H1 (cell line): Measurements from ENCODE around the gene TPRX1. TPM values are rescaled to one million over a fixed set of nuclear protein-coding genes. Genes with fewer than 3 reads are reported as not detected.

ENCODE experiments used
- CTCF ChIA-PET: fragments of 300-600 bp; sonication (Branson Sonifier 250); formaldehyde crosslinking; loops from one replicate; lab custom pipeline; 2021; ENCODE audit not compliant: partially characterized antibody; lab: Charles Lee
- POLR2A ChIA-PET: fragments of 300-600 bp; sonication (Branson Sonifier 250); formaldehyde crosslinking; loops from one replicate; lab custom pipeline; 2021; ENCODE audit warnings: inconsistent platforms; ENCODE audit not compliant: partially characterized antibody; lab: Charles Lee
- DNase-seq, 2 experiments: peaks; one replicate each; pipeline versions ENCODE4 v3.0.0 to v3.0.0-alpha.2; 2010 to 2022; ENCODE audit warnings: low spot score in 2 of 2, low read depth in 1 of 2, mixed read lengths in 1 of 2
- FAIRE-seq: peaks from 2 replicates; lab custom pipeline; 2011; peaks lifted over from hg19 to GRCh38; lab: Jason Lieb, UNC
- H2AFZ ChIP-seq: 2 replicates; pipeline ENCODE4 v1.8.1; 2012; ENCODE audit warnings: low read length, inconsistent platforms
- H2AK5ac ChIP-seq: 2 replicates; pipeline ENCODE4 v1.6.1; 2013; ENCODE audit warnings: low read depth, low read length
- H2BK120ac ChIP-seq: replicated peaks from 2 replicates; pipeline ENCODE3; 2013; ENCODE audit warnings: low read depth, low read length, inconsistent platforms
- H2BK12ac ChIP-seq: 2 replicates; pipeline ENCODE4 v1.6.1; 2013; ENCODE audit warnings: low read depth, low read length
- H2BK15ac ChIP-seq: 2 replicates; pipeline ENCODE4 v1.6.1; 2013; ENCODE audit warnings: low read length
- H2BK20ac ChIP-seq: 2 replicates; pipeline ENCODE4 v1.6.1; 2013; ENCODE audit warnings: low read length
- H2BK5ac ChIP-seq: 2 replicates; pipeline ENCODE4 v1.6.1; 2013; ENCODE audit warnings: low read depth, low read length
- H3K14ac ChIP-seq: 2 replicates; pipeline ENCODE4 v1.6.1; 2013; ENCODE audit warnings: inconsistent platforms; ENCODE audit not compliant: insufficient read length
- H3K18ac ChIP-seq: 2 replicates; pipeline ENCODE4 v1.6.1; 2013; ENCODE audit warnings: low read length; ENCODE audit errors: extremely low read depth
- H3K23ac ChIP-seq: 2 replicates; pipeline ENCODE4 v1.6.1; 2013; ENCODE audit warnings: inconsistent platforms; ENCODE audit not compliant: insufficient read length
- H3K23me2 ChIP-seq: 2 replicates; pipeline ENCODE4 v1.6.1; 2013; ENCODE audit warnings: low read depth, low read length
- H3K27ac ChIP-seq: 2 replicates; pipeline ENCODE4 v1.6.1; 2011; ENCODE audit warnings: low read depth, low read length, inconsistent platforms
- H3K27me3 ChIP-seq, 4 experiments: replicated peaks in 1 of 4; 1 replicate in 1 of 4; 2 replicates in 3 of 4; pipeline versions ENCODE4 v1.6.1 to v1.8.1; 2011 to 2013; ENCODE audit warnings: low read length in 3 of 4, mild to moderate bottlenecking in 3 of 4, inconsistent platforms in 2 of 4, mixed read lengths in 2 of 4, moderate library complexity in 1 of 4; ENCODE audit not compliant: control insufficient read depth in 3 of 4, insufficient read depth in 3 of 4; ENCODE audit errors: extremely low read depth in 1 of 4
- H3K36me3 ChIP-seq, 4 experiments: 2 replicates each; pipeline versions ENCODE4 v1.6.1 to v1.8.1; 2011 to 2013; ENCODE audit warnings: mild to moderate bottlenecking in 4 of 4, low read length in 3 of 4, moderate library complexity in 2 of 4, control low read depth in 1 of 4, inconsistent platforms in 1 of 4; ENCODE audit not compliant: insufficient read depth in 4 of 4, control insufficient read depth in 2 of 4
- H3K4ac ChIP-seq: replicated peaks from 2 replicates; pipeline ENCODE3; 2013; ENCODE audit warnings: low read length, low read depth, mixed read lengths, inconsistent platforms; ENCODE audit not compliant: insufficient read length
- H3K4me1 ChIP-seq, 4 experiments: replicated peaks in 1 of 4; 1 replicate in 1 of 4; 2 replicates in 3 of 4; pipeline versions ENCODE4 v1.6.1 to v1.8.1; 2011 to 2013; ENCODE audit warnings: low read length in 3 of 4, inconsistent platforms in 2 of 4, mixed read lengths in 1 of 4; ENCODE audit not compliant: insufficient read depth in 4 of 4, control insufficient read depth in 3 of 4
- H3K4me2 ChIP-seq, 2 experiments: 2 replicates each; pipeline versions ENCODE4 v1.6.1 to v1.8.1; 2011 to 2013; ENCODE audit warnings: low read depth in 2 of 2, low read length in 2 of 2, control low read depth in 1 of 2, inconsistent platforms in 1 of 2, mild to moderate bottlenecking in 1 of 2; ENCODE audit not compliant: insufficient read depth in 1 of 2
- H3K4me3 ChIP-seq, 4 experiments: fragments of 200-600, 300-600 bp in 1 of 4; sonication (generic), shearing (Covaris generic), sonication (Bioruptor Twin) in 1 of 4; 2 replicates each; pipeline versions ENCODE4 v1.5.1 to v1.8.1; 2011 to 2016; ENCODE audit warnings: low read length in 4 of 4, low read depth in 3 of 4, control low read depth in 2 of 4, inconsistent platforms in 2 of 4, mild to moderate bottlenecking in 2 of 4, mixed read lengths in 1 of 4, moderate library complexity in 1 of 4; ENCODE audit not compliant: insufficient read depth in 2 of 4; ENCODE audit errors: extremely low read depth in 1 of 4
- H3K56ac ChIP-seq: replicated peaks from 2 replicates; pipeline ENCODE3; 2013; ENCODE audit warnings: low read depth, mild to moderate bottlenecking, mixed read lengths, low read length, inconsistent platforms; ENCODE audit not compliant: insufficient read length
- H3K79me1 ChIP-seq: 2 replicates; pipeline ENCODE4 v1.6.1; 2013; ENCODE audit warnings: low read depth, low read length, control low read depth
- H3K79me2 ChIP-seq, 2 experiments: 2 replicates each; pipeline versions ENCODE4 v1.6.1 to v1.8.1; 2012 to 2013; ENCODE audit warnings: low read length in 2 of 2, mild to moderate bottlenecking in 2 of 2, inconsistent platforms in 1 of 2; ENCODE audit not compliant: insufficient read depth in 2 of 2, control insufficient read depth in 1 of 2
- H3K9ac ChIP-seq, 4 experiments: replicated peaks in 1 of 4; 1 replicate in 1 of 4; 2 replicates in 3 of 4; pipeline versions ENCODE4 v1.6.1 to v1.8.1; 2011 to 2013; ENCODE audit warnings: low read depth in 3 of 4, low read length in 3 of 4, control low read depth in 2 of 4, mild to moderate bottlenecking in 2 of 4, moderate library complexity in 2 of 4, inconsistent platforms in 1 of 4; ENCODE audit errors: extremely low read depth in 1 of 4
- H3K9me3 ChIP-seq, 2 experiments: 2 replicates each; pipeline versions ENCODE4 v1.6.1 to v1.8.1; 2012 to 2013; ENCODE audit warnings: mild to moderate bottlenecking in 2 of 2, moderate library complexity in 2 of 2, control low read depth in 1 of 2, inconsistent platforms in 1 of 2, low read depth in 1 of 2, low read length in 1 of 2, mixed read lengths in 1 of 2; ENCODE audit not compliant: insufficient read depth in 2 of 2
- H4K20me1 ChIP-seq, 2 experiments: replicated peaks in 1 of 2; 2 replicates each; pipeline versions ENCODE3 to v1.8.1; 2011 to 2013; ENCODE audit warnings: inconsistent platforms in 2 of 2, low read length in 2 of 2, mild to moderate bottlenecking in 1 of 2; ENCODE audit not compliant: insufficient read depth in 2 of 2, control insufficient read depth in 1 of 2
- H4K5ac ChIP-seq: 2 replicates; pipeline ENCODE4 v1.6.1; 2013; ENCODE audit warnings: low read length, low read depth, mixed read lengths, inconsistent platforms; ENCODE audit not compliant: insufficient read length
- H4K8ac ChIP-seq: 2 replicates; pipeline ENCODE4 v1.8.0; 2013; ENCODE audit warnings: mild to moderate bottlenecking, moderate library complexity, low read length, inconsistent platforms; ENCODE audit not compliant: insufficient read depth; ENCODE audit errors: extremely low read depth
- H4K91ac ChIP-seq: replicated peaks from 2 replicates; pipeline ENCODE3; 2013; ENCODE audit warnings: low read length, mixed read lengths, inconsistent platforms; ENCODE audit not compliant: insufficient read length
- GABPA ChIP-seq: IDR thresholded peaks from 2 replicates; pipeline ENCODE4 v1.6.1; 2011; ENCODE audit warnings: mild to moderate bottlenecking, low read length, moderate library complexity, borderline replicate concordance; ENCODE audit not compliant: insufficient read depth
- KDM1A ChIP-seq: fragments of 200-600, 300-600 bp; sonication (generic); IDR thresholded peaks from 2 replicates; pipeline ENCODE4 v1.7.1; 2016; ENCODE audit warnings: mild to moderate bottlenecking, low read length, borderline replicate concordance
- NANOG ChIP-seq: IDR thresholded peaks from 2 replicates; pipeline ENCODE4 v1.6.1; 2011; ENCODE audit warnings: low read length, low read depth, mild to moderate bottlenecking, inconsistent platforms; ENCODE audit not compliant: insufficient read depth, poor library complexity, severe bottlenecking
- SP1 ChIP-seq: IDR thresholded peaks from 2 replicates; pipeline ENCODE4 v1.6.1; 2011; ENCODE audit warnings: low read depth, low read length
- SP2 ChIP-seq: IDR thresholded peaks from 2 replicates; pipeline ENCODE4 v1.6.1; 2012; ENCODE audit warnings: mild to moderate bottlenecking, low read length, inconsistent platforms
- whole genome bisulfite sequencing, 2 experiments: shearing (Covaris generic) in 1 of 2; methylation state at CpG; one replicate each; pipeline versions ENCODE4 v1.1.6 to v1.1.7; 2013 to 2015; ENCODE audit warnings: low lambda C conversion rate in 2 of 2, mixed read lengths in 2 of 2, inconsistent platforms in 1 of 2, low coverage in 1 of 2, missing lambda C conversion rate in 1 of 2; ENCODE audit not compliant: insufficient replicate concordance in 2 of 2, insufficient coverage in 1 of 2, insufficient read length in 1 of 2; ENCODE audit errors: extremely low coverage in 1 of 2, missing lambda C conversion rate in 1 of 2; 5-methylcytosine and 5-hydroxymethylcytosine counted together
- polyA plus RNA-seq, 7 experiments: library from polyadenylated mRNA; depleted of rRNA in 3 of 7; stranded (reverse) in 5 of 7; unstranded in 2 of 7; fragments of >200 nt in 5 of 7; fragments of 200-250 nt in 2 of 7; gene quantifications; 1 replicate in 5 of 7; 2 replicates in 1 of 7; 4 replicates in 1 of 7; pipeline versions ENCODE4 v1.2.1 to v1.2.3, GENCODE V29; 2011 to 2013; ENCODE audit warnings: missing spikeins in 2 of 7, mixed read lengths in 2 of 7
- total RNA-seq: library from RNA; stranded (reverse); fragmentation: NEBNext Ultra II Directional; extraction: Animal tissue kit (Norgen Biotek cat#: 25700); gene quantifications from 2 replicates; pipeline ENCODE4 v1.2.1, GENCODE V29; 2021

Gene TPRX1
- total and polyA plus RNA-seq, 2 of the 8 experiments (the other 6 are each of a cell fraction or from before 2014, with no cell fraction given) = 0.03 TPM; not detected in 1

- Histone ChIP-seq H3K56ac (no peak overlapping the region), H4K5ac (no peak overlapping the region), H3K27ac (no peak overlapping the region), H2BK120ac (no peak overlapping the region), H3K79me1 (no peaks in the 10 kb centered on the region; the same call in 1 of the 2 replicates), H3K9me3 (no peaks in the 10 kb centered on the region), H3K23me2 (no peaks in the 10 kb centered on the region), H3K4me3 (no peak overlapping the region), H3K14ac (no peak overlapping the region), H4K91ac (no peak overlapping the region), H3K27me3 (no peaks in the 10 kb centered on the region), H2BK20ac (no peak overlapping the region), H3K9ac (peak overlapping the region in 1 of 4 experiments; percentile 5; a peak in 1 of 7 replicates), H4K20me1 (peaks cover 0 to 2% of the 10 kb centered on the region in 2 experiments), H3K4me2 (no peak overlapping the region), H3K79me2 (no peaks in the 10 kb centered on the region), H3K23ac (no peak overlapping the region), H2BK12ac (no peak overlapping the region), H2BK5ac (no peak overlapping the region), H3K36me3 (peaks cover 0 to 17% (median 9%) of the 10 kb centered on the region in 4 experiments; a peak in 6 of 8 replicates), H2BK15ac (no peak overlapping the region), H3K18ac (no peak overlapping the region), H4K8ac (no peak overlapping the region; the same call in 1 of the 2 replicates), H3K4me1 (peaks cover 0 to 6% (median 3%) of the 10 kb centered on the region in 4 experiments; a peak in 5 of 7 replicates), H2AFZ (no peak overlapping the region), H3K4ac (no peak overlapping the region), H2AK5ac (no peak overlapping the region)
- 89% methylated on average over 18 of the region's 18 CpGs; no CpG with 5 or more reads in 1 of the 2 experiments for WGBS, 2 experiments
- TF ChIP-seq KDM1A (peak; percentile 59; the same call in 1 of the 2 replicates), SP2 (no peak), NANOG (no peak), SP1 (no peak), GABPA (no peak)
- ChIA-PET CTCF (interaction anchor here (0.7 to 1.0 kb wide), 2 partner anchors 27 to 32 kb away, joined by 4 read pairs; no protein-coding TSS in a partner anchor), POLR2A (interaction anchor here (0.8 to 11.0 kb wide), 8 partner anchors 9 to 28 kb away, joined by 3 to 204 read pairs (median 5); partner anchors contain the start of gene NOP53)
- FAIRE-seq = no peak
- no peak for DNase-seq
Observed at GRCh38 chr19:47762615-47763308, 41.6 kb downstream of the TPRX1 start.
